ENCODE measurements around the gene PLEKHG1.

DNA sequence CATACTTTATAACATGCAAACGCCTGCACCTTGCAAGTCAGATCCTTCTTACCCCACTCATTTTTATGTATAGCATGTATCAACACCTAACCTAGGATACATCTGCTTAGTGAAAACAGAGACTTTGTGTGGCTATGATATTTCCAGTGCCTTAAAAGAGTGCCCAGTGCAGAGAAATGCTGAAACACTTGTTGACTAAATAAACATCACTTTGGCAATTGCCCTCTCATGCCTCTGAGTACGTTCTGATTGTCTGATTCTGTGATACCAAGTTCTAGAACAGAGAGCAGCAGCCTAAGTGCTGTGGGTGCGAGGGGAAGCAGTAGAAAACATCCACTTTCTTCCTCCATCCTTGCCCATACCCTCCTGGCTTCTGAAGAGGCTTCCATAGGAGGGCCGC, 13.6 kb downstream of the PLEKHG1 start:
- TF ChIP-seq, protein P1, sequence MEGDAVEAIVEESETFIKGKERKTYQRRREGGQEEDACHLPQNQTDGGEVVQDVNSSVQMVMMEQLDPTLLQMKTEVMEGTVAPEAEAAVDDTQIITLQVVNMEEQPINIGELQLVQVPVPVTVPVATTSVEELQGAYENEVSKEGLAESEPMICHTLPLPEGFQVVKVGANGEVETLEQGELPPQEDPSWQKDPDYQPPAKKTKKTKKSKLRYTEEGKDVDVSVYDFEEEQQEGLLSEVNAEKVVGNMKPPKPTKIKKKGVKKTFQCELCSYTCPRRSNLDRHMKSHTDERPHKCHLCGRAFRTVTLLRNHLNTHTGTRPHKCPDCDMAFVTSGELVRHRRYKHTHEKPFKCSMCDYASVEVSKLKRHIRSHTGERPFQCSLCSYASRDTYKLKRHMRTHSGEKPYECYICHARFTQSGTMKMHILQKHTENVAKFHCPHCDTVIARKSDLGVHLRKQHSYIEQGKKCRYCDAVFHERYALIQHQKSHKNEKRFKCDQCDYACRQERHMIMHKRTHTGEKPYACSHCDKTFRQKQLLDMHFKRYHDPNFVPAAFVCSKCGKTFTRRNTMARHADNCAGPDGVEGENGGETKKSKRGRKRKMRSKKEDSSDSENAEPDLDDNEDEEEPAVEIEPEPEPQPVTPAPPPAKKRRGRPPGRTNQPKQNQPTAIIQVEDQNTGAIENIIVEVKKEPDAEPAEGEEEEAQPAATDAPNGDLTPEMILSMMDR (IDR thresholded peaks at IDR 0.05; ENCODE audit: low read length): no peak
- TF ChIP-seq EZH2 (IDR thresholded peaks at IDR 0.05; ENCODE audit: borderline replicate concordance, low read length): no peak
